Measurements from ENCODE around the gene TRIM62. TPM values are rescaled to one million over a fixed set of nuclear protein-coding genes. Genes with fewer than 3 reads are reported as not detected.

Gene TRIM62
- total RNA-seq, 2 experiments from 2014 or later, result 13.5 to 14.4 TPM

DNA sequence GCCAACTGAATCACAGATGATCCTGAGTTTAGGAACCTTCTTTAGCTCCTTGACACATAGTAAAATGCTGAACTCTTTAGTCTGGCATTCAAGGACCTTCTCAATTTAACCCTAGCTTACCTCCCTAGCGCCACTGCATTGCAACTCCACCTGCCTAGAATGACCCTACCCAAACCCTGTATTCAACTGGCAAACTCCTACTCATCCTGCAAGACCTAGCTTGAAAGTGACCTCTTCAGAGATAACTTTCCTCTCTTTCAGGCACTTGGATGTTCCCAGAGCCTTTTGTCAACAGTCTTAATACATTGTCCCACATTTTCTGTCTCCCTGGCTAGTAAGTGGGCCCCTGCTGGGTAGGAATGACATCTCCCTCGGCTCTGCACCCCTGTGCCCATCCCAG is 19.7 kb downstream of the TRIM62 start:
- ATAC-seq (ENCODE audit: low read depth) (no peak), DNase-seq (no peak)
- H3K36me3 Mint-ChIP-seq, result peaks cover 10% of the 10 kb centered on the region
- peaks cover 1% of the 10 kb centered on the region for H3K4me1 Mint-ChIP-seq
- no peaks in the 10 kb centered on the region for H3K27me3 Mint-ChIP-seq
- no peak overlapping the region for H3K4me3 Mint-ChIP-seq
- POLR2A ChIA-PET, result interaction anchor here (1.1 kb wide), 1 partner anchor 19 kb away, joined by 3 read pairs; no protein-coding TSS in a partner anchor
- H3K27ac Mint-ChIP-seq, result no peak overlapping the region
- no peaks in the 10 kb centered on the region for H3K9me3 Mint-ChIP-seq

DNA sequence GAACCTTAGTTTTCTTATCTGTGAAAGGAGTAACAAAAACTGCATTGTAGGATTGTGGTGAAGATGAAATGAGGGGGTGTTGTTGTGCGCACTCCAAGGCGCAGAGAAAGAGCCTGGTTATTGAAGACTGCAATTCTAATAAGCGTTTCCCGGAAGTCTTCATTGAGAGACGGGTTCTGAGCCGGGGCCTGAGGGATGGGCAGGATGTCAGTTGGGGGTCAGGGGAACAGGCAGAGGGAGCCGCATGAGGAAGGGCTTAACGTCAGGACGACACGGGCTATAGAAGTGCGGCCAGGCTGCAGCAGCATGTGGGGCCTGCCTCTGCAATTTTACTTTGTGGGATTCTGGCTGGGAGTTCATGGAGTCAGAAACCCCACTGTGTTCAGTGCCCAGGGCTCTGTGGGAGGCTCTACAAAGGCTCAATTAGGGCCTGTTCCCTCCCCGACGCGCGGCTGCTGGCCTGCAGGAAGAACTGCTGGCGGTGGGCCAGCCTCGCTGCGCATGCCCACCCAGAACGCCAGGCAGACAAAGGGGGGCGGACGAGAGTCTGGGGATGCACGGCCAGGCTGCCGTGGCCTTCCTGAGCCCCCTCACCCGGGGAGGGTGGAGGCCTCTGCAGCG is 20.7 kb downstream of the TRIM62 start:
- Mint-ChIP-seq H3K27ac (no peak overlapping the region), H3K4me3 (no peak overlapping the region), H3K36me3 (peaks cover 10% of the 10 kb centered on the region), H3K4me1 (peaks cover 1% of the 10 kb centered on the region), H3K9me3 (no peaks in the 10 kb centered on the region), H3K27me3 (no peaks in the 10 kb centered on the region)
- ATAC-seq (ENCODE audit: low read depth) (no peak), DNase-seq (no peak)
- POLR2A ChIA-PET, result no interaction called here

DNA sequence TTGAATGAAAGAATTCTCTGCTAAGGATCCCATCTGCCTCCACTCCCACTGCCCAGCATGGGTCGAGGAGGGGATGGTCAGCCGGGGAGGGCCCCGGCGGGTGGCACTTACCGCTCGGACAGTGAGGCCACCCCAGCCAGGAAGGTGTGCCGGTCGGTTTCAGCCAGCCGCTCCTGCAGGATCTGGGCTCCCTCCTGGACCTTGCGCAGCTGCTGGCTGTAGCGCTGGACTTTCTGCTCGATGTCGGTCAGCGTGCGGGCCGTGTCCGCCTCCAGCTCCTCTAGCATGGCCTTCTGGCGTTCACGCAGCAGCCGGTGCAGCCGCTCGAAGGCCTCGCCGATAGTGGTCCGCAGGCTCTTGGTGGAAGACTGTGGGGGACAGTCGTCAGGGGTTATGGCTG is 22.3 kb downstream of the TRIM62 start:
- no peak overlapping the region for H3K4me3 Mint-ChIP-seq
- POLR2A ChIA-PET, result no interaction called here

DNA sequence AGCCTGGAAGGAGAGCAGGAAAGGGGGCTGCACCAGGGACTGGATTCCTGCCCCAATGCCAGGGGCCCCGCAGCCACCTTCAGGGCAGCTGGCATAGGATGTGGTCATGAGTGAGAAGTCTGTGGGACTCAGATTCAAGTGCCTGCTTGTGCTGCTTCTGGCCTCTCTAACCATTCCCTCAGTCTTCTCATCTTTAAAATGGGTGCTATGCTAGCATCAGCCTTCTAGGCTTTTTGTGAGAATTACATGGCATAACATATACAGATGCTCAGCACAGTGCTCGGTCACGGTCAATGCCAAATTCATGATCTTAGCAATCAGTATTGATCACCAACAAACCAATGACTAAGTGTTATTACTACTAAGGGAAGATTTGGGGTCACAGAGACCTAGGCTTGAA is 23.5 kb downstream of the TRIM62 start:
- Mint-ChIP-seq H3K27me3 (no peaks in the 10 kb centered on the region), H3K4me3 (no peak overlapping the region), H3K9me3 (no peaks in the 10 kb centered on the region), H3K36me3 (peaks cover 8% of the 10 kb centered on the region), H3K27ac (no peak overlapping the region), H3K4me1 (peaks cover 1% of the 10 kb centered on the region)
- DNase-seq (no peak), ATAC-seq (ENCODE audit: low read depth) (no peak)
- POLR2A ChIA-PET, result no interaction called here

More for the DNA sequence above, 22.3 kb downstream of the TRIM62 start:
- no peak for ATAC-seq (ENCODE audit: low read depth)
- no peak for DNase-seq
- Mint-ChIP-seq H3K27me3 (no peaks in the 10 kb centered on the region), H3K9me3 (no peaks in the 10 kb centered on the region), H3K4me1 (peaks cover 1% of the 10 kb centered on the region), H3K36me3 (peaks cover 10% of the 10 kb centered on the region), H3K27ac (no peak overlapping the region)

DNA sequence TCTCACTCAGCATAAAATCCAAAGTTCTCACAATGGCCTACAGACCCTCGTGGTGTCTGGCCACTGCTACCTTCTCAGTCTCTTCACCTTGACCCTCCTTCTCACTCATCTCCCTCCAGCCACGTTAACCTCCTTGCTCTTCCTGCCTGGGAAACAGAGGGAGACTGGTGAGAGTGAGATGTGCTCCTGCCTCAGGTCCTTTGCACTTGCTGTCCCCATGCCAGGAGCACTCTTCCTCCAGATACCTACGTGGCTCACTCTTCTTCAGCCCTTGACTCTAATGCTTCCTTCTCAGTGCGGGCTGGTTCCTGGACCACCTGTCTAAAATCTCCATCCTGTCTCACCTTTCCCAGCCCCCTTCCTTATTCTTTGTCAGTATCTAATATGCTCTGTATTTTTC is 24.7 kb downstream of the TRIM62 start:
- POLR2A ChIA-PET, result no interaction called here
- Mint-ChIP-seq H3K27ac (no peak overlapping the region), H3K9me3 (no peaks in the 10 kb centered on the region), H3K36me3 (peaks cover 10% of the 10 kb centered on the region), H3K4me1 (peaks cover 4% of the 10 kb centered on the region), H3K4me3 (no peak overlapping the region), H3K27me3 (no peaks in the 10 kb centered on the region)
- ATAC-seq (ENCODE audit: low read depth), result no peak
- DNase-seq, result no peak

DNA sequence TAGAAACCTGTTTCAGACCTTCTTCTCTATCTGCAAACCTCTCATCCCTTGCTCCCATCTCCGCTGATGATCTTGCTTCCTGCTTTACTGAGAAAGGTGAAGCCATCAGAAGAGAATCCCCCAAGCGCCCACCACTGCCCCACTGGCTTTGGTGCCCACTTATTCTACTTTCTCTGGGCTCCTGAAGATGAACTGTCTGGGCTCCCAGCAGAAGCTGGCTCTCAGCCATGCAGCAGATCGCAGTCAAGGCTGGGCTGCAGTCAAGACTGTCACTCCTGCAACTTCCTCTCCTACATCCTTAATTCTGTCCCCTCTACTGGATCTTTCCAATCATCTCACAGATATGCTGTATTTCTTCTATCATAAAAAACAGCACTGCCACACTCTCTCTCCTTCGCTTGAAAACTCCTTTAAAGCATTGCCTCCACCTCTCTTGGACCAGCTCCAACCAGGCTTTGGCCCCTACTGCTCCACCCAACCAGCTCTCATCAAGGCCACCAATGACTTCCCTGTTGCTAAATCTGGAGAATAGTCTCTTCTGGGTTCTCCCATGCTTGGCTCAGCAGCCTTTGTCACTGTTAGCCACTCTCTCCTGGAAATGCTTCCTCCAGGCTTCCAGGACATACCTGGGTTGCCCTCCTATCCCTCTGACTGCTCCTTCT is 25.8 kb downstream of the TRIM62 start:
- Mint-ChIP-seq H3K27ac (no peak overlapping the region), H3K4me1 (peaks cover 4% of the 10 kb centered on the region), H3K4me3 (no peak overlapping the region), H3K9me3 (no peaks in the 10 kb centered on the region), H3K36me3 (peaks cover 10% of the 10 kb centered on the region), H3K27me3 (no peaks in the 10 kb centered on the region)
- no peak for DNase-seq
- ATAC-seq (ENCODE audit: low read depth), result no peak
- POLR2A ChIA-PET, result no interaction called here

DNA sequence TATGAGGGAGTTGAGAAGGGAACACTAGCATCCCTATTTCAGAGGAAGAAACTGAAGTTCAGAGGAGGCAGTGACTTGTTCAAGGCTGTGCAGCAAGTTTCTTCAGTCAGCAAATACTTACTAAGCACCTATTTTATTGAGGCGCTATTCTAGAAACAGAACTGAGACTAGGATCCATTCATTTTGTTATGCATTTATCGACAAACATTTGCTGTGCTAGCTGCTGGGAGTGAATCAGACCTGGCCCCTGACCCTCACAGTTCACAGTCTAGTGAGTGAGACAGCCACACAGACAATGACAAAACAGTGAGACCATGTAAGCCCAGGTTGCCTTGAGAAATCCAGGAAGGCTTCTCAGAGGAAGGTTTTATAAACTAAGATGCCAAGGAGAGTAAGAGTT is 28.2 kb downstream of the TRIM62 start:
- POLR2A ChIA-PET, result interaction anchor here (1.6 kb wide), 1 partner anchor 28 kb away, joined by 4 read pairs; no protein-coding TSS in a partner anchor
- no peak overlapping the region for H3K4me3 Mint-ChIP-seq
- DNase-seq (no peak), ATAC-seq (ENCODE audit: low read depth) (no peak)
- peaks cover 7% of the 10 kb centered on the region for H3K36me3 Mint-ChIP-seq
- peaks cover 4% of the 10 kb centered on the region for H3K4me1 Mint-ChIP-seq
- H3K27ac Mint-ChIP-seq, result no peak overlapping the region
- H3K27me3 Mint-ChIP-seq, result no peaks in the 10 kb centered on the region
- H3K9me3 Mint-ChIP-seq, result no peaks in the 10 kb centered on the region

DNA sequence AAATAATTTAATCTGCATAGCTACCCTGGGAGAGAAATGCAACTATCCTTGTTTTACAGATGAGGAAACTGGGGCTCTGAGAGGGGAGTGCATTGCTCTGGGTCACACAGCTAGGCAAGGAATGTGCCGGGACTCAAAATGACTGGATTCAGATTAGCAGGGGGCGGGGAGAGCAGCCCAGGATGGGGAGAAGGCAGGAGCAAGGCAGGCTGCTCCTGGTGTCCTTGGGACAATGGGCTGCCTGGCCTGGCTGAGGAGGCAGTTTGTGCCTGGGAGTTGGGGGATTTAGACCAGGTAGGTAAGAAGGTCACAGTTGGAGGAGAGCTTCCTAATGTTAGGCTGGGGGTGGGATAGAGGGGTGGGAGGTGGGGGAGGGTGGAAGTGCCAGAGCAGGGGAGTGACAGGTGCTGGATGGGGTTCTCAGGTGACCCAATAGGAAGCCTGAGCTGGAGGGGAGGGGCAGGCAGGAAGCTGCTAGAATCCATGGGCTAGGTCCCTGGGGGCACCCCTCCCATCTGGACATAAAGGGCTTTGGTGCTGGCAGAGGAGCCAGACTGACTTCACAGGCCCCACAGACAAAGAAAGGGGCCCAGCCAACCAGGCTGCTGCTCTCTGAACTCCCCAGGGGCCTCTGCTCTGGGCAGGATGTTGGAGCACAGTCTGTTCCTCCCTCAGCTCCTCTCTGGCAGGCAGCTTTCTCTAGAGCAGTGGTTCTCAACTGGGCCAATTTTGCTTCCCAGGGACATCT is 29.0 kb downstream of the TRIM62 start:
- H3K4me1 Mint-ChIP-seq, result peaks cover 3% of the 10 kb centered on the region
- H3K36me3 Mint-ChIP-seq, result peaks cover 4% of the 10 kb centered on the region
- H3K27me3 Mint-ChIP-seq, result no peaks in the 10 kb centered on the region
- ATAC-seq (ENCODE audit: low read depth) (peak; percentile 70), DNase-seq (no peak)
- no peaks in the 10 kb centered on the region for H3K9me3 Mint-ChIP-seq
- no peak overlapping the region for H3K4me3 Mint-ChIP-seq
- peak overlapping the region; percentile 15 for H3K27ac Mint-ChIP-seq
- POLR2A ChIA-PET, result interaction anchor here (1.6 kb wide), 1 partner anchor 28 kb away, joined by 4 read pairs; no protein-coding TSS in a partner anchor

DNA sequence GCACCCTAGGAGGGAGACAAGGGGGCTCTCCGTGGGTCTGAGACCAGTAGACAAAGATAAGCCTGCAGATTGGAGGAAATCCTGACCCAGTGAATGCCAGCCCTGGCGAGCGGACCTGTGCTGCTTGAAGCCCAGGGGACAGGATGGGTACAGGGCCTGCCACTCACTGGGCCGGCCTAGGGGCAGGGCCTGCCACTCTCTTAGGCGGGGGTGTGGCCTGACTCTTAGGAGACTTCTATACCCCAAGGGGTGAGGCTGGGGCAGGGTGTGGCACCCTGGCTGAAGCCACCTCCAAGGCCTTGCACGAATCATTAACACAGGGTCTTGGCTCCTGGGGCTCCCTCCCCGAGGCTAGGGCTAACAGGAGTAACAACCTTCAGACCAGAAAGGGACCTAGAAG is 30.7 kb downstream of the TRIM62 start:
- H3K36me3 Mint-ChIP-seq, result peaks cover 5% of the 10 kb centered on the region
- H3K27me3 Mint-ChIP-seq, result no peaks in the 10 kb centered on the region
- no peak for DNase-seq
- peaks cover 3% of the 10 kb centered on the region for H3K4me1 Mint-ChIP-seq
- no peaks in the 10 kb centered on the region for H3K9me3 Mint-ChIP-seq
- no peak for ATAC-seq (ENCODE audit: low read depth)
- H3K4me3 Mint-ChIP-seq, result no peak overlapping the region
- H3K27ac Mint-ChIP-seq, result no peak overlapping the region
- POLR2A ChIA-PET, result no interaction called here

DNA sequence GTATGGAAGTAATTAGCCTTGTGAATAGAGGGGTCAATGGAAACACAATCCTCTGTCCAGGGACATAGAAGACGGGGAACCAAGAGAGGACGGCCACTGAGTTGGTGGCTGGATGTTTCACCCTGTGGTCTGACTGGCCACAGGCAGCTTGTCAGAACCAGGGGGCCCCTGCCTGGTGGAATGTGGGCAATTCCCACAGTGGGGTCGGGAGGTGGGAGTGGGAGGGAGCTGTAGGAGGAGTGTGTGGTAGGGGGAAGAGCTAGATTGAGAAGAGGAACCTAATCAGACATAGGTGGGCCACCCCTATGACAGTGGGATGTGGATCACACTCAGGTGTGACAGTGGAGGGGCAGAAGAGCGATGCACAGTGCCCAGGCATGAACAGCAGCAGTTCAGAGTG is 31.3 kb downstream of the TRIM62 start:
- no peak for DNase-seq
- H3K27ac Mint-ChIP-seq, result no peak overlapping the region
- H3K9me3 Mint-ChIP-seq, result no peaks in the 10 kb centered on the region
- H3K4me3 Mint-ChIP-seq, result no peak overlapping the region
- no peaks in the 10 kb centered on the region for H3K27me3 Mint-ChIP-seq
- POLR2A ChIA-PET, result no interaction called here
- peaks cover 3% of the 10 kb centered on the region for H3K4me1 Mint-ChIP-seq
- ATAC-seq (ENCODE audit: low read depth), result no peak
- peaks cover 5% of the 10 kb centered on the region for H3K36me3 Mint-ChIP-seq

DNA sequence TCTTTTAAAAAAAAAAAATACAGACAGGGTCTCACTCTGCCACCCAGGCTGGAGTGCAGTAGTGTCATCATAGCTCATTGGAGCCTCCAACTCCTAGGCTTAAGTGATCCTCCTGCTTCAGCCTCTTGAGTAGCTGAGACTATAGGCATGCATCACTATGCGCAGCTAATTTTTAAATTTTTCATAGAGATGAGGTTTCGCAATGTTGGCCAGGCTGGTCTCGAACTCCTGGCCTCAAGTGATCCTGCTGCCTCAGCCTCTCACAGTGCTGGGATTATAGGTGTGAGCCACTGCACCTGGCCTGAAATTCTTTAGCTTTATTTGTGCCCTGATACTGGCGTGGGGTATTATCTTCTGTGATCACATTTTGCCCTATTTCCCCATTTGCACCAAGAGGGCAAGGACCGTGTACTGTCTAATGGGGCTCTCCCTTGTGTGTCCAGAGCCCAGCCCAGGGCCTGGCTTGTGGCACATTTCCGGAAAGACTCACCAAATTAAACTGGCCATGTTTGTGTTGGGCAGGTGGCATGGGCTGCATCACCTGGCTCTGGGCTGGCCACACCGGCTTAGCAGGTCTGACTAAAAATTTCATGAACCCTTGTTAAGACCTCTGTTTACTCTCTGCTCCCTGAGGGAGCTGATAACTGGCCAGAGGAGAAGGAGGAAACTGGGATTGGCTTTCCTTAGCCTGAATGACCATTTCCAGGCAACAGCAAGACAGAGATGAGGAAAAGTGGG is 32.2 kb downstream of the TRIM62 start:
- H3K27ac Mint-ChIP-seq, result no peak overlapping the region
- H3K4me3 Mint-ChIP-seq, result no peak overlapping the region
- peaks cover 3% of the 10 kb centered on the region for H3K4me1 Mint-ChIP-seq
- no peaks in the 10 kb centered on the region for H3K27me3 Mint-ChIP-seq
- DNase-seq, result no peak
- no peak for ATAC-seq (ENCODE audit: low read depth)
- peaks cover 5% of the 10 kb centered on the region for H3K36me3 Mint-ChIP-seq
- POLR2A ChIA-PET, result no interaction called here
- no peaks in the 10 kb centered on the region for H3K9me3 Mint-ChIP-seq

DNA sequence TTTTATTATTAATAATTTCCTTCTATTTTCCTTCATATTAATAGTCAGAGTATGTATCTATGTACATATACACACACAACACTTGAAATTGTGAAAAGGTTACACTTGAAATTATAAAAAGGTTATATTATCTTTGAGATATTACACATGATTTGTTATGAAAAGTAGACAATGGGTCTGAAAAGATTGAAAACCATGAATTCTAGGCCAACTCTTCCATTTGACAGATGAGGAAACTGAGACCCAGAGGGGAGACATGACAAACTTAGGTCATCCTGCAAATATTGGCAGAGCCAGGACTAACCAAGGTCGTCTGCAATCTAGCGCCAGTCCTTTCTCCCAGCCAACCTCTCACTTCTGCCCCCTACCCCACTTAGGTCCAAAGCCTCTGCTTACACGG is 33.2 kb downstream of the TRIM62 start:
- POLR2A ChIA-PET, result no interaction called here
- no peak for ATAC-seq (ENCODE audit: low read depth)
- Mint-ChIP-seq H3K36me3 (peaks cover 5% of the 10 kb centered on the region), H3K9me3 (no peaks in the 10 kb centered on the region), H3K4me3 (no peak overlapping the region), H3K27ac (no peak overlapping the region), H3K4me1 (peaks cover 3% of the 10 kb centered on the region), H3K27me3 (no peaks in the 10 kb centered on the region)
- DNase-seq, result no peak

DNA sequence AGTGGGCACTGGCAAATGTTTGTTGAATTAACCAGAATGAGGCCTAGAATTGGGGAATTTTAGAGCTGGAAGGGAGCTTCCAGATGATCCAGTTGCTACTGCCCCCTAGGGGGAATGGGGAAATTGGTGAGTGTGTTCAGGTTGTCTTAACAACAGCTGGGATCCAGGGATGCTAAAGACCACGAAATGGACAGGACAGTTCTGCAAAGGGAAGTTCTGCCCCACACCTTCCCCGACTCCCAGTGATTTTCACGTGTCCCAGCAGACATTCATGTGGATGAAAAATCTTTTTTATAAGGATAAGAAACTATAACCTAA is 33.9 kb downstream of the TRIM62 start:
- Mint-ChIP-seq H3K27ac (no peak overlapping the region), H3K27me3 (no peaks in the 10 kb centered on the region), H3K4me3 (no peak overlapping the region), H3K4me1 (peaks cover 5% of the 10 kb centered on the region), H3K36me3 (peaks cover 5% of the 10 kb centered on the region), H3K9me3 (no peaks in the 10 kb centered on the region)
- DNase-seq (no peak), ATAC-seq (ENCODE audit: low read depth) (no peak)
- POLR2A ChIA-PET, result no interaction called here

Data from activated naive CD8-positive, alpha-beta T cell treated with anti-CD3 and anti-CD28 coated beads, Interleukin-2, amount 10 ng/mL, durations not matched to agents 7 days and 5 days (primary cell).